Transverse colon (tissue), 3 donors: ENCODE measurements around the gene LHFPL6.

ENCODE experiments used
- EP300 ChIP-seq: sonication (generic); formaldehyde crosslinking; IDR thresholded peaks from one replicate; pipeline ENCODE4 v1.6.1; 2017; ENCODE audit warnings: antibody characterized with exemption, low read depth
- POLR2A ChIP-seq: fragments of 450-650 bp; IDR thresholded peaks from one replicate; pipeline ENCODE4 v1.6.1; 2016; ENCODE audit warnings: antibody characterized with exemption, mild to moderate bottlenecking, moderate library complexity
- TF ChIP-seq, protein P1 (sequence below), 5 experiments: fragments of 200-600 bp in 3 of 5; fragments of 450-650 bp in 2 of 5; sonication (generic) in 3 of 5; IDR thresholded peaks; 1 replicate in 2 of 5; 2 replicates in 3 of 5; pipeline ENCODE4 v1.5.1; 2016 to 2017; ENCODE audit warnings: antibody characterized with exemption in 5 of 5, inconsistent platforms in 3 of 5, mild to moderate bottlenecking in 2 of 5, moderate library complexity in 1 of 5

DNA sequence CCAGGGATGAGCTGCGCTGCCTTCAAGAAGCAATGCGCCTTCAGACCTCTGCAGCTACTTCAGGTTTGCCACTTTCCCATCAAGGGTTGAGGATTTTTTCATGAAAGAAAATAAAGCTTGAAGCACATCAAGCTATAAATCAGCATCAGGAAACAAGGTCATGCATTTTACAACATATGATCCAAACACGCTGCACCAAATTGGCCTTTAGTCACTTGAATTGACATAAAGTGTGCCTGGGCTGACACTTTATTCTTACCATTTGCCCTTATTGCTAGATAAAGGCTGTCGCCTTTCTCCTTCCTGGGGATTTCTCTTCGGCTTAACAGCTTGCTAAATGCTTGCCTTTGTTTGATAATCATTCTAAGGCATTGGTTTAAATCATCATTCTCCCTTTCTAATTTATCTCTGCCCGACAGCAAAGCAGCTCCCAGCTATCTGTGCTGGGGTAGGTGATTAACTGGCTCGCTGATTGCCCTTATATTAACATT is 87.7 kb downstream of the LHFPL6 start:
- TF ChIP-seq, protein P1, sequence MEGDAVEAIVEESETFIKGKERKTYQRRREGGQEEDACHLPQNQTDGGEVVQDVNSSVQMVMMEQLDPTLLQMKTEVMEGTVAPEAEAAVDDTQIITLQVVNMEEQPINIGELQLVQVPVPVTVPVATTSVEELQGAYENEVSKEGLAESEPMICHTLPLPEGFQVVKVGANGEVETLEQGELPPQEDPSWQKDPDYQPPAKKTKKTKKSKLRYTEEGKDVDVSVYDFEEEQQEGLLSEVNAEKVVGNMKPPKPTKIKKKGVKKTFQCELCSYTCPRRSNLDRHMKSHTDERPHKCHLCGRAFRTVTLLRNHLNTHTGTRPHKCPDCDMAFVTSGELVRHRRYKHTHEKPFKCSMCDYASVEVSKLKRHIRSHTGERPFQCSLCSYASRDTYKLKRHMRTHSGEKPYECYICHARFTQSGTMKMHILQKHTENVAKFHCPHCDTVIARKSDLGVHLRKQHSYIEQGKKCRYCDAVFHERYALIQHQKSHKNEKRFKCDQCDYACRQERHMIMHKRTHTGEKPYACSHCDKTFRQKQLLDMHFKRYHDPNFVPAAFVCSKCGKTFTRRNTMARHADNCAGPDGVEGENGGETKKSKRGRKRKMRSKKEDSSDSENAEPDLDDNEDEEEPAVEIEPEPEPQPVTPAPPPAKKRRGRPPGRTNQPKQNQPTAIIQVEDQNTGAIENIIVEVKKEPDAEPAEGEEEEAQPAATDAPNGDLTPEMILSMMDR (IDR thresholded peaks at IDR 0.05) = no peak
- TF ChIP-seq POLR2A = no peak
- TF ChIP-seq EP300 = no peak
